Globus pallidus (tissue), 1 donor: Measurements from ENCODE around the gene MEGF6.
A peak's percentile ranks its signal among the peaks of the same experiment; 100 is the strongest.

ENCODE experiments used
- DNase-seq: peaks from one replicate; pipeline ENCODE4 v3.0.0-alpha.2; 2015; ENCODE audit warnings: low spot score

MEGF6 gene

DNA sequence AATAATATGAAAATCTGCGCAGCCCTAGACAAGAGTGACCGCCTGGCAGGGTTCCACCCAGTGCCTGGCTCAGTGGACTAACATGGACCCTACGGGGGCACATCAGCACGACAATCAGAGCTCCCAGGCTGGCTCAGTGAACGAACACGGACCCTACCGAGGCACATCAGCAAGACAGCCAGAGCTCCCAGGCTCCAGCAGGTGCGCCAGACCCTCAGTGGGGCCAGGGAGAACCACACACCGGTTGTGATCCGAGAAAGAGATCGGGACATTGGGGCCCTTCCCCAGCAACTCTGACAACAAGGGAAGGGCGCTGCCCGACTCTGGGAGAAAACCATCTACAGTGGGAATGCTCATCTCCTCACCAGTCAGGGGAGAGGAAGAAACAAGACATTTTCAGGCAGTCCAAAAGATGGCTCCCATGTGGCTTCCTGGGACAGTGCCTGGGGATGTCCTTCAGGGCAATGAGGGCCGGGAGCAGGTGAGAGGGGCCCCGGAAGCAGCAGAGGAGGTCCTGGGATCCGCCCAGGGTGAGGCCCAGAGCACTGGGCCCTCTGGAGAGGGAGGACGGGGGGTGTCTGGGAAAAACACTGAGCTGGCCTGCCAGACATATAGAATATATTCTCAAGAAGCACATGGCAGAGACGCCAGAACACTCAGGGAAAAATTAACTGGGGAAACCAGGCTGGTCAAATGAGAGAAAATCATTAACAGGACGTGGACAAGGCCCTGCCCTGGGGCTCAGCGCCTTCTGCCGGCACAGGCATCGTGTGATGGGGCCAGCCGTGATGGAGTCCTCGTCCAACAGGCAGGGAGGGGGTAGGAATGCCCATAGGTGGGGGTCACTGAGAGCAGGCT is 152.0 kb downstream of the MEGF6 start:
- no peak for DNase-seq

DNA sequence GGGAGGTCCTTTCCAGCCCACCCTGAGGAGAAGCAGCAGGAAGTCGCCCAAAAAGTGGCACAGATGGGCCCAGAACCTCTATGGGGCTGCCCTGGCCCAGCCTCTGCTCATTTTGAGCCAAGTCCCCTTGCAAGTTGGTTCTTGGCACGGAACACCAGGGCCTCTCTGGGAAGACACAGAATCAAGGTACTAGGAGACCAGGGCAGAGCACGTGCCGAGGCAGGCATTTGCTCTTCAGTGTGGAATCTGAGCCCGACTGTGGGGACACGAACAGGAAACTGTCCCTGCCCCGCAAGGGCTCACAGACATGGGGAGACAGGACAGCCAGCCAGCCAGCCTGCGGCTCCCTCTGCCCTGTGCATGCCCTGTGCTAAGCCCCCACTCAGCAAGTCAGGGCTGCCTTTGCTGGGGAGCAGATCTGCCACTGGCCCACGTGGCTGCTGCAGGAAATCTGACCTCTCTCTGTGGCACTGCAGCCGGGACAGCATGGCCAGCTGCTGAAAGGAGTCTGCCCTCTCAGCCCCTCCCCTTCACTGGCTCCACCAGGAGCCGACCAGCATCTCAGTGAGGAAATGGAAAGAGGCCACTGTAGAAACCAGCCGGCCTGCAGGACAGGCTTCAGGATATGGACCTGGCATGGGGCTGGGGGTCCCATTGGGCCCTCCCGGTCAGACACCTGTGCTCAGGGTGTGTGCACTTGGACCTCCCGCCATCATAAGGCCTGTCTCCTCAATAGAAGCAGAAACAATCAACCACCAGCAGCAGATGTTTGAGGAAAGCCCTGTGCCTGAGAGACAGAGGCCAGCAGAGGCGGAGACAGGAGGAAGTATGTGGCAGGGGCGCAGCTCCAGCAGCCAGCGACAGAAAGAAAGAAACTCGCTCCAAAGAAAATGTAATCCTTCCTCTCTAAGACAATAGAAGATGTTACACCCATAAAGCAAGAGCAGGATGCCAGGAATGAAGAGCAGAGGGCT is 153.1 kb downstream of the MEGF6 start:
- DNase-seq, result peak; percentile 64

DNA sequence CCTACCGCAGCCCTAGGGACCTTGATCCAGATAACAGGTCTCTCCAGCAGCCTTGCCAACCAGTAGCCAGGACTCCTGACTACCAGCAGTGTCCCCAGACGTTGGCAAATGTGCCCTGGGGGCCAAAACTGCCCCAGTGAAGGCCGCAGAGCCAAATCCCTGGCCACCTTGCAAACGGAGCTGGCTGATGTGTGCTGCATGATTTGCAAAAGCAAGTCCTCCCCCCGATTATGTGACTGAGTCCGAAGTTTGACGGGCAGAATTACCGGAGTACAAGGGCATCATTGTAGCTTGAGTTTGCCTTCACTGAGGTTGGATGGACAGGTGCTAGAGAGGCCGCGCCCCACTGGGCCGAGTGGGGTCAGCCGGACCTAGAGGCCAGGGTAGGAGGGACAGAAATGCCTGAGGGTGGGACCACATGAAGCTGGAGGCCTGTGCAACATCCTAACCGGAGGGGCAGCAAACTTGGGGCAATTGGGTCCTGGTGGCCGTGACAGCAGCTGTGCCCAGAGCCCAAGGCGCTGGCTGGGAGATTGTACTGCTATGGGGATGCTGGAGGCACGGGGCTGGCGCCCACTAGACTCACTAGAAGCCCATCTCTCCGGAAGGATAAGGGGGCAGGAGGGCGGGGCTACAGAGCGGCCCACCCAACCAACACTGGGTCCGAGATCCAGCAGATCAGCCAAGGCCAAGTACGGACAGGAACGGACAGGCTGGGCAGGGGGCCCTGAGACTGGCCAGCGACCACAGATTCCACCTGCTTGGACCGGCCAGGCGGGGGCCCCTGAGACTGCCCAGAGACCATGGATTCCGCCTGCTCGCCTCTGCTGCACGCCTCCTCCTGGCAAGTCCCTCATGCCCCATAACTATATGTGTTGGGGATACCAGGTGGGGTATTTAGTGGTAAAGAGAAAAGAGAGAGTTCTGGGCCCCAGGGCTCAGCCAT is 154.1 kb downstream of the MEGF6 start:
- no peak for DNase-seq

DNA sequence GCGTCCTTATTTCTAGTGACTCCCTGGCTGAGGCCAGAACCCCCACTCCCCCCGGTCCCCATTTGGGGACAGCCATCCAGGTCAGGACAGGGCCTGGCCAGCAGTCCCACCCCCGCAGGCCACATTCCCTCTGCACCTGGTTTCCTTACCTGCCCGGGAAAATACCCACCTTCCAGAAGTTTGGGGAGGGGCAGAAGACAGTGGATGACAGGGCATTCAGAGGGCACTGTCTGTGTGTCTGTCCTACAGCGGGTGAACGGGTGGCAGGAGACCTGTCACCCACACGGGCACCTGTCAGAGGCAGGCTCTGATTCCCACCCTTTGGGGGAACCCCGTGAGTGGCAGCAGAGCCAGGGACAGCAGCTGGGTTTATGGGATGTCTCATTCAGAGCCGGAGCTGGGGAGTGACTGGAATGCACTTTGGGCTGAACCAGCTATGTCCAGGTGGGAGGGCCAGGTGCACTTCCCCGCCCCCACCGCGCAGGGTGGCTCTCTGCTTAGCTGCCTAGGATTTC is 154.8 kb downstream of the MEGF6 start:
- DNase-seq, result no peak

DNA sequence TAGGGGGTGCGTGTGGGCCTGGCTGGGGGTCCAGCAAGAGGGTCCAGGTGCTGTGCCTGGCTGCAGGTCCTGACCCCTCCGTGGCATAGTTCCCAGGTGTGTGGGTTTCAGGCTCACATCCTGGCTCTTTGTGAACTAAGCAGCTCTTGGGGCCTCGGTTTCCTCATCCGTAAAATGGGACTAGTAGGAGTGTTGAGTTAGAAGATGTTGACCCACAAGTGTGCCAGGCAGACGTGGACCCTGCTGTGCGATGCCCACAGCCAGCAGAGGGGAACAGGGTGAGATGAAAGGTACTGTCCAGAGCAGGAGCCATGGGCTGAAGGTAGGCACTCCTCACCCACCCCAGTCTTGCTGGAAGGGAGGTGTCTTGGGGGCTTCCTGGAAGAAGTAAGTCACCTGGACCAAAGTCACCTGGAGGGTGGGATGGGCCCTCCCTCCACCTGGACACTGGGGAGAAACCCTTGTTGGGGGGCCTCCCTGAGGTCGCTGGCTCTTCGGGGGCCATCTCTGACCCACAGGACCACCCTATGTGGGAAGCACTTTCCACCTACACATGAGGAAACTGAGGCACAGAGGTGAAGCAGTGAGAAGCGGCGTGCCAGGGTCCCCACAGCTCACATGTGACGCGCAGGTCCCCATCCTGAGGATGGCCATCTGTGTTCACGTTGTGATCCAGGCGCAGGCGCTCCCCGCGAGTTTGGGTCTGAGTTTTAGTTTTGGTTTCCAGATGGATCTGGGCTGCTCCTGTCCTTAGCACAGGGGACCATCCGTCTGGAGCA is 155.4 kb downstream of the MEGF6 start:
- DNase-seq, result no peak

DNA sequence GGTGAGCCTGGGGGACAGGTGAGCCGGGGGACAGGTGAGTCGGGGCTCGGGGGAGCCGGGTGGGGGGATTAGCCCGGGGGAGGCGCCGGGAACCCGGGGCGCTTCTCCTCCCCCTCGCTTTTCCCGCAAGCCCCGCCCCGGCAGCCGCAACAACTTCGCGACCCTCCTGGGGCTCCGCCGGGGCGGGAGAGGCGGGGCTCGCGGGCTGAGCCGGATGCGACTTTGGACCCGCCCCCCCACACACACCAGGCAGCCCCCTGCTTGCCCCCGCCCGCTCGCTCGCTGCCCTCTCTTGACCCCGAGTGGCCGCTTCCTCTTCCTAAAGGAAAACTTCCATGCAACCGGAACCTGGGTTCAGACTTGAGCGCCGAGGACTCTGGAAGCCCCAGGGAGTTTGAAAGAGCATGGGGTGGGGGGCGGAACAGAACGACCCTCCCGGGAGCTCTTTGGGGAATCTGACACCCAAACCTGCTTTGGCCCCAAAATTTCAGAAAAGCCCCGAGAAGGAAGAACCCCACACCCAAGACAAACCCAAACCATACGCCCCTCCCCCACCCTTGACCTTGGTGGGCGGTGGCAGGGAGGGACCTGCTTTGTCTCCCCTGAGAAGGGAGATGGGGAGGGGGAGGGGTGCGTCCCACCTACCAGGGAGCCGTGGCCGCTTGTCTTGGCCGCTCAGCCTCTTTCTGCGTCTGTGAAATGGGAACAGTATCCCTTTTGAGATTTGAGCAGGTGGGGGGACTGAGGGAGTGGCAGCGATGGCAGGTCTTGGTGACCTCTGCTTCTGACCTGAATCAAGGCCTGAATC is 156.3 kb downstream of the MEGF6 start:
- no peak for DNase-seq

DNA sequence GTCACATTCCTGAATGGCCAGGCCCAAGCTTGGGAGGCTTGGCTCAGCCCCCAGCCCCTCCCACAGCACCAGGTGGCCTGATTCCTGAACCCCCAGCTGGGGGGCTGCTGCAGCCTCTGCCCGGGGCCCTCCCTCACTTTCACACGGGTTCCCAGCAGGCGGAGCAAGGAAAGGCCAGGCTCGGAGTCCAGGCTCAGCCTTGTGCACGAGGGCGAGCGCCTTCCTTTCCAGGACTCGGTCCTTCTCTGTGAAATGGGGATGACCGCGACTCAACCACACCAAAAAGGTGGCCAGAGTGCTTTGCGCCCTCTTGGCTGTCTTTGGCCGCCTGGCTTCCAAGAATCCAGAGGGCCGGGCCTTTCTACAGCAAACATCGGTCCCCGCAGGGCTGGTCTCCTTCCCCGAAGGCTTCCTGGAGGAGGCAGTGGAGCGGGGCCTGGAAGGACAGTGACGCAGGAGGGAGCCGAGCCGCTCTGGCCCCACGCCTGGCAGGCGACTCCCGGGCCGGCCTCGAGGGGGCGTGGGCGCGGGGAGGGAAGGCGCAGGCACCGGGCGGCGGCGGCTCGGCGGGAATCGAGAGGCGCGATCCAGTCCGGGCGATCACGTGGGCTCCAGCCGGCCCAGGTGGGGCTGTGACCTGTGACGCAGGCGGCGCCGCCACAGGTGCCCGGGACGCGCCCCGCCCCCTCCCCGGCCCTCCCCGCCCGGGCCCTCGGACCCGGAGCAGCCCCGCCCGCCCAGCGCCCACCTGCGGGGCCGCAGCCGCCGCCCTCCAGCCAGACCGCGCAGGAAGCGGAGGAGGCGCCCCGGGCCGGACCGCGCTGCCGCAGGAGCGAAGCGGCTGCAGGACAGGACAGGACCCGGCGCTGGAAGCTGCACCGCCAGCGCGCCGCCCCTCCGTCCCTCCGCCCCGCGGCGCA is 157.2 kb downstream of the MEGF6 start, which contains the start of gene ARHGEF16:
ARHGEF16 (plus strand) TSS at position 775 of the 920 bp plus-strand sequence. CDS start 8,420 bp downstream, outside the sequence.
- DNase-seq, result no peak

DNA sequence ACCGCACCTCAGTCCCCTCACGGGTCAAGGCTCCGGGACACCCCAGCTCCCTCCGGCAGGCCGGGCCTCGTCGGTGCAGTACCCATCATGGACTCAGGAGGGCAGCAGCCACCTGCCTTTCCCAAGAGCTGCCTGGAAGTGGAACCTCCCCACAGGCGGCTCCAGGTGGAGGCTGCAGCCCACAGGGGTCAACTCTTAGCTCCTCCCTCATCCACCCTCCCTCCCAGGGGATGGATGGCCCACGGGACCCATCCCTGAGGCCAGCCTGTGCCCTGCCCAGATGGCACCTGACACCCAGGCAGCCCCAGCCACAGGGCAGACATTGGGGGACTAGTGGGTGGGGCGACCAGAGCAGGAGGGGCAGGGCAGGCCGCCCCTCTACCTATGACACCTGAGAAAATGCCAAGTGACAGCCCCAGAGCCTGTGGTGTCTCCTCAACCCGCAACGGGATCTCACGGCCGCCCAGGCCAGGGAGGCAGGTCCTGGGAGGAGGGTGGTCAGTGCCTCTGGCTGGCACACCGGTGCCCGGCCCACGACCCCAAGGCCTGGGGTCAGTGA is 158.0 kb downstream of the MEGF6 start:
- peak; percentile 66 for DNase-seq

DNA sequence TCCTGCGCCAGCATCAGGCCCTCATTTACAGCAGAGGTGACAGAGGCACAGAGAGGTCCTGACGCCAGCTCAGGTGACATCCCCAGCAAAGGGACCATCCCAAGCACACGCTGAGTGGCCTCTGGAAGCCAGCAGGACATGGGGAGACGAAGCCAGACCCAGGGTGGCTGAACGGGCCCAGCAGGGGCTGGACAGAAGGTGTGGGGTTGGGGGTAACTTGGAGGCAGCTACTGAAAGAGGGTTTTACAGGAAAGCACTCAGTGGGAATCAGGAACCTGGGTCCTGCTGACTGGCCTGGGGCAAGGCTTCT is 158.5 kb downstream of the MEGF6 start:
- DNase-seq, result no peak

DNA sequence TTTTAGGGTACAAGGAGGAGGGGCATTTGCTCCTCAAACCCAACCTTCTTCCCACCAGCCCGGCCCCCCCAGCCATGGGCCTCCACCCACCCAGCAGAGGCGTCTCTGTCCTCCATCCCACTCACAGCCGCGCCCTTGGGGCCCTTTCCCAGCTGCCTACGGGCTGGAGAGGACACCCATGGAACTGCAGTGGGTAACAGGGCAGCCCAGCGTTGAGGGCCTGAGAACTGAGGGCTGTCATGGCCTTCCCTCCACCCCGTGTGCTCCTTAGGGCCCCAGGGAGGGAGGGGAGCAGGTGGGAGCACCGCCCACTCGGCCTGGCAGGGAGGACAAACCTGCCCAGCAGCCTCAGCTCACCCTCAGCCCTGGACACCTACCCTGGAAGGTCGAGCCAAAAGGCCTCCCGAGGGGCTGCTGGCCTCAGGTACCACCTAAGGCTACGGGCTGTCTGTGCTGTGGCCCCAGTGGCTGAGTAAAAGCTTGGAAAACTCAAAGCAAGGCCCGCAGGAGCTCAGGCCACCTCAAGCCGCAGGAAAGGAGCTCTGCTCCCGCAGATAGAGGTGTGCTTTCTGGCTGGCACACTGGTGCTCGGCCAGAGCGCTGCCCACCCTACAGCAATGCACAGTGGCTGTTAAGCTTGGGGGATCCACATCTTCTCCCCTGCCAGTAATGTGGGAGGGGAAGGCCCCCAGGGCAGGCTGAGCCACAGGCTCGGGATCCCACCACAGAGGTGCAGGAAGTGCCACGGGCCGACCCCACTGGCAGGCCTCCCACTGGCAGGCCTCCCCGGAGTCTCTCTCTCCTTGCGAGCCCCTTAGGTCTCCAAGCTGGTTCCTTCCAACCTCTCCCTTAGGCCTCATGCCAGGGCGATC is 159.1 kb downstream of the MEGF6 start:
- DNase-seq, result no peak

DNA sequence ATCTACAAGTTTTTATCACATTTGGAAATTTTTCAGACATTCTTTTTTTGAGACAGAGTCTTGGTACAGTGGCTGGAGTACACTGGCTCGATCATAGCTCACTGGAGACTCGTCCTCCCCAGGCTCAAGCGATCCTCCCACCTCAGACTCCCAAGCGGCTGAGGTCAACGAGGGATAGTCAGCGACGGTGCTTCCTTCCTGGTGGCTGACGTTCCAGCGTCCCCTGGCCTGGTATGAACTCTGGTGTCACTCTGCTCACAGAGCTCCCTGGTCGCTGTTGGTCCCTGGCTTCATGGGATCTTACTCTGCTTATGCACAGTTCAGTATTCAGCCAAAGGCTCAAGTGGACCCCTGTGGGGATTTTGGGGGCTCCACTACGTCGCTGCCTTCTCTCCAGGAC is 160.3 kb downstream of the MEGF6 start:
- no peak for DNase-seq

DNA sequence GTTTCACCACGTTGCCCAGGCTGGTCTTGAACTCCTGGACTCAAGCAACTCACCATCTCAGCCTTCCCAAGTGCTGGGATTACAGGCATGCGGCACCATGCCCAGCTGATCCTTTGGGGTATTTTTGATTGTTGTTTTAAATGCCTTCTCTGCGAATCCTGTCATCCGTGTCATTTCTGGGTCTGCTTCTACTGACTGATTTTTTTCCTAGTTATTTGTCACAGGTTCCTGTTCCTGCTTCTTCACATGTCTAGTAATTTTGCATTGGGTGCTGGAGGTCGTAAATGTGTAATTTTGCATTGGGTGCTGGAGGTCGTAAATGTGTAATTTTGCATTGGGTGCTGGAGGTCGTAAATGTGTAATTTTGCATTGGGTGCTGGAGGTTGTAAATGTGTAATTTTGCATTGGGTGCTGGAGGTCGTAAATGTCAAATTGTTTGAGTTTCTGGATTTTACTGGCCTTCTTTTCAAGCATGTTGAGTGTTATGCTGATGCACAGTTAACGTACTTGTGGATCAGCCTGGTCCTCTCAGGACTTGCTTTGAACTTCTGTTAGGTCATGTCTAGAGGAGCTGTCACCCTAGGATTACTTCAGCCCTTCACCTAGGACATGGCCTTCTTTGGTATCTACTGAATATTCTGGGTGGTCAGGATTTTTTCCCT is 161.0 kb downstream of the MEGF6 start:
- no peak for DNase-seq

DNA sequence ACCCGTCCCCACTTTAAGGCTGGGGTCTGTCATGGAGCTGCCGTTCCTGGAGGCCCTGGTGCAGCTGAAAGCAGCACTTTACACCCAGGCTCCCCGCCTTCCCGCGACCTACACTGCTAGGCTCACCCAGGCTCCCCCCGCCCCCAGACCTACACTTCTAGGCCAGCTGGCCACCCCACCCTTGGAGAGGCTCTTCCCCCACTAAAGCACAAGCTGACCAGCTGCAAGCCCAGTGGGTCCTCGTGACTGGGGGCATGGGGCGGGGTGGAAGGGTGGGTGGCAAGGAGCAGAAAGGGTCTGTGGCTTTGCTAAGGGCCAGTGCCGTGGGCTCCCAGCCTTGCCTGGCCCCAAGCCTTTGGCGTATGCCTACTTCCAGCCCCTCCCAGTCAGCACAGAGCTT is 166.6 kb downstream of the MEGF6 start:
- DNase-seq, result peak; percentile 54

DNA sequence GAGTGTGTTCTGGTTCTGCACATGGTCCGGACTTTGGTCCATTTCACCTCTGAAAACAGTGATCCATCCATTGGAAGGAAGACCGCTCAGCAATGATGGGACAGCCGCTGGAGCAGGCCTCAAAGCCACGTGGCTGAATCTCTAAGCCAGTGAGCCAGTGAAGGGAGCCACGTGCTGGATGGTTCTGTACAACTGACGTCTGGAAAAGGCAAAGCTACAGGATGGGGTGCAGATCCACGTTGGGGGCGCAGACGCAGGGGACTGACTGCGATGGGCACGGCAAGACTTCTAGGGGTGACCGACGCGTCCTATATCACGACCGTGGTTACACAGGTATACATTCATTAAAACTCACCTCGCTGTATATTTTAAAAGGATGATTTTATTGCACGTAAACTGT is 167.0 kb downstream of the MEGF6 start:
- no peak for DNase-seq

DNA sequence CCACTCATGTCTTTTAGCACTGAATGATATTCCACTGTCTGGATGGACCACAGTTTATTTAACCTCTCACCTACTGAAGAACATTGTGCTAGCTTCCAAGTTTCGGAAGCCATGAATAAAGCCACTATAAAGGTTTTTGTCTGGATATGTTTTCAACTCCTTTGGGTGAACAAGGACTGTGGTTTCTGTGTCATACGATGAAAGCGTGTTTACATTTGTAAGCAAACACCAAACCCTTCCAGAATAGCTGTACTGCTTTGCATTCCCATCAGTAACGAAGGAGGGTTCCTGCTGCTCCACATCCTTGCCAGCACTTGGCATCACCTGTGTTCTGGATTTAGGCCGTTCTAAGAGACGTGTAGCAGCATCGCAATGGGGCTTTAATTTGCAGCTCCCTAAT is 167.5 kb downstream of the MEGF6 start:
- no peak for DNase-seq

DNA sequence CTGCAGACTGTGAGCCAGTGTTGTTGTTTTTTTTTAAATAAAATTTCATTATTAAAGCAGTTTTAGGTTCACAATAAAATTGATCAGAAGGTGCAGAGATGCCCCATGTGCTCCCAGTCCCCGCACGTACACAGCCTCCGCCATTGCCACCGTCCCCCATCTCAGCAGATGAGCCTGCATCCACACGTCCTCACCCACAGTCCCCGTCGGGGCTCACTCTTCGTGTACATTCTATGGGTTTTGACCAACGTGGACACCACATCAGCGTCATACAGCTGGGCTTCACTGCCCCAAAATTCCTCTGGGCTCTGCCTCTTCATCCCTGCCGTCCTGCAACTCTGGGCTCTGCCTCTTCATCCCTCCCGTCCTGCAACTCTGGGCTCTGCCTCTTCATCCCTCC is 168.4 kb downstream of the MEGF6 start:
- DNase-seq, result no peak

DNA sequence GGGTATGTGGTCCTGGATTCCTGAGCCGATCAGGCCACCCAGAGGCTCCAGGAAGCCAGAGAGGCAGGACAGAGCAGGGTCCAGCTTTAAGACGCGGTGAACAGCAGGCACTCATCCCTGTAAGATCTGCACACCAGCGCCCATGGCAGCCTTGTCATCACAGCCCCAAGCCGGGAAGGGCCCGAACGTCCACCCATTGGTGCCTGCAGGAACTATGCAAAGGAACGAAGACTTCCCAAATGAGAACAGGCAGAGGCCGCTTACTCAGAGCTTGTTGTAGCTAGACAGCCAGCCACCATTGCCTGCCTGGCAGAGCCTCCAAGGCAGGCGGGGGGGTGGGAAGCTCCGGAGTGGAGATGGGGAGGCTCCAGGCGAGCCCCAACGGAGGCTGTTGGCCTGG is 169.0 kb downstream of the MEGF6 start:
- DNase-seq, result no peak
